Measurements from ENCODE around the gene SLC7A6. TPM values are rescaled to one million over a fixed set of nuclear protein-coding genes. Genes with fewer than 3 reads are reported as not detected.

Gene SLC7A6
- total RNA-seq, 2 experiments from 2014 or later = 99.2 to 99.4 TPM

- ChIA-PET CTCF (interaction anchor here (1.1 to 7.2 kb wide), 3 partner anchors 7 to 40 kb away, joined by 3 to 64 read pairs (median 24); partner anchors contain the start of gene SLC7A6), POLR2A (interaction anchor here (0.9 kb wide), 1 partner anchor 14 kb away, joined by 3 read pairs; no protein-coding TSS in a partner anchor)
These were observed 6.0 kb downstream of the SLC7A6 start for GRCh38 chr16:68270353-68270752.

- ChIA-PET POLR2A (interaction anchor here (0.6 to 1.0 kb wide), 2 partner anchors 9 to 30 kb away, joined by 5 read pairs; partner anchors contain the start of gene SLC7A6), CTCF (interaction anchor here (0.8 to 7.2 kb wide), 5 partner anchors 10 to 56 kb away, joined by 4 to 64 read pairs (median 4); partner anchors contain the start of genes PRMT7, SLC7A6 and SLC7A6OS)
These were observed 8.3 kb downstream of the SLC7A6 start for GRCh38 chr16:68272507-68273209.

- POLR2A ChIA-PET = interaction anchor here (1.0 kb wide), 2 partner anchors 10 to 37 kb away, joined by 5 to 7 read pairs; partner anchors contain the start of genes PRMT7, SLC7A6 and SLC7A6OS
- CTCF ChIA-PET = interaction anchor here (0.8 to 7.2 kb wide), 4 partner anchors 11 to 55 kb away, joined by 4 to 64 read pairs (median 14); partner anchors contain the start of genes PRMT7, SLC7A6 and SLC7A6OS
These were observed 9.1 kb downstream of the SLC7A6 start for GRCh38 chr16:68273459-68273858.

- CTCF ChIA-PET = interaction anchor here (0.9 to 7.2 kb wide), 4 partner anchors 11 to 37 kb away, joined by 3 to 64 read pairs (median 14); partner anchors contain the start of genes PRMT7, SLC7A6 and SLC7A6OS
- POLR2A ChIA-PET = interaction anchor here (0.9 to 1.0 kb wide), 2 partner anchors 17 to 37 kb away, joined by 3 to 7 read pairs; partner anchors contain the start of genes PRMT7 and SLC7A6OS
These were observed 9.6 kb downstream of the SLC7A6 start for GRCh38 chr16:68273896-68274295.

- ChIA-PET CTCF (interaction anchor here (0.9 to 7.2 kb wide), 5 partner anchors 12 to 54 kb away, joined by 3 to 64 read pairs (median 6); partner anchors contain the start of genes PRMT7, SLC7A6 and SLC7A6OS), POLR2A (interaction anchor here (0.6 to 1.0 kb wide), 3 partner anchors 9 to 36 kb away, joined by 3 to 7 read pairs (median 3); partner anchors contain the start of genes PRMT7 and SLC7A6OS)
These were observed 10.1 kb downstream of the SLC7A6 start for GRCh38 chr16:68274441-68274840.

GRCh38 chr16:68275611-68276191, 11.4 kb downstream of the SLC7A6 start:
- CTCF ChIA-PET = interaction anchor here (1.4 to 7.2 kb wide), 4 partner anchors 10 to 53 kb away, joined by 4 to 64 read pairs (median 15); partner anchors contain the start of gene SLC7A6

GRCh38 chr16:68276223-68276622, 11.9 kb downstream of the SLC7A6 start:
- POLR2A ChIA-PET = interaction anchor here (0.6 to 1.6 kb wide), 3 partner anchors 9 to 170 kb away, joined by 3 to 4 read pairs (median 3); partner anchors contain the start of gene SLC7A6
- CTCF ChIA-PET = interaction anchor here (0.8 to 7.2 kb wide), 3 partner anchors 10 to 35 kb away, joined by 3 to 64 read pairs (median 4); partner anchors contain the start of genes PRMT7, SLC7A6 and SLC7A6OS

More at GRCh38 chr16:68275611-68276191, 11.4 kb downstream of the SLC7A6 start:
- POLR2A ChIA-PET = interaction anchor here (0.6 to 1.6 kb wide), 4 partner anchors 10 to 169 kb away, joined by 3 to 4 read pairs (median 4); partner anchors contain the start of genes PRMT7, SLC7A6 and SLC7A6OS

GRCh38 chr16:68279726-68280558, 15.6 kb downstream of the SLC7A6 start:
- ChIA-PET POLR2A (interaction anchor here (0.5 to 1.0 kb wide), 2 partner anchors 16 to 48 kb away, joined by 3 read pairs; partner anchors contain the start of gene SLC7A6), CTCF (interaction anchor here (0.6 to 2.0 kb wide), 7 partner anchors 10 to 129 kb away, joined by 3 to 6 read pairs (median 3); partner anchors contain the start of gene SLC7A6)

- CTCF ChIA-PET = interaction anchor here (1.3 kb wide), 1 partner anchor 20 kb away, joined by 5 read pairs; no protein-coding TSS in a partner anchor
- POLR2A ChIA-PET = no interaction called here
These were observed 17.2 kb downstream of the SLC7A6 start for GRCh38 chr16:68281368-68282063.

GRCh38 chr16:68282064-68282452, 17.7 kb downstream of the SLC7A6 start:
- ChIA-PET POLR2A (no interaction called here), CTCF (no interaction called here)

GRCh38 chr16:68283346-68283745, 19.0 kb downstream of the SLC7A6 start:
- POLR2A ChIA-PET = interaction anchor here (0.6 to 1.4 kb wide), 4 partner anchors 9 to 27 kb away, joined by 3 to 4 read pairs (median 3); partner anchors contain the start of genes PRMT7 and SLC7A6OS
- CTCF ChIA-PET = interaction anchor here (1.2 to 4.0 kb wide), 3 partner anchors 19 to 28 kb away, joined by 3 to 14 read pairs (median 6); partner anchors contain the start of gene SLC7A6

GRCh38 chr16:68283801-68284598, 19.7 kb downstream of the SLC7A6 start:
- ChIA-PET POLR2A (interaction anchor here (0.6 to 2.0 kb wide), 5 partner anchors 9 to 27 kb away, joined by 3 to 18 read pairs (median 3); partner anchors contain the start of genes PRMT7, SLC7A6 and SLC7A6OS), CTCF (interaction anchor here (1.2 to 4.0 kb wide), 3 partner anchors 20 to 27 kb away, joined by 3 to 14 read pairs (median 6); partner anchors contain the start of gene SLC7A6)

- ChIA-PET CTCF (interaction anchor here (1.0 to 4.0 kb wide), 5 partner anchors 21 to 71 kb away, joined by 3 to 14 read pairs (median 4); partner anchors contain the start of genes PLA2G15, PRMT7, SLC7A6 and SLC7A6OS), POLR2A (interaction anchor here (0.5 to 2.0 kb wide), 4 partner anchors 8 to 84 kb away, joined by 3 to 18 read pairs (median 3); partner anchors contain the start of genes PRMT7, SLC7A6 and SLC7A6OS)
These were observed 20.5 kb downstream of the SLC7A6 start for GRCh38 chr16:68284847-68285246.

GRCh38 chr16:68285683-68286082, 21.4 kb downstream of the SLC7A6 start:
- ChIA-PET CTCF (interaction anchor here (0.7 to 4.0 kb wide), 10 partner anchors 10 to 1048 kb away, joined by 3 to 14 read pairs (median 4); partner anchors contain the start of genes PLA2G15, PRMT7, SLC7A6 and SLC7A6OS), POLR2A (interaction anchor here (0.6 to 2.0 kb wide), 3 partner anchors 9 to 280 kb away, joined by 3 to 18 read pairs (median 6); partner anchors contain the start of gene SLC7A6)

- ChIA-PET POLR2A (interaction anchor here (0.7 kb wide), 1 partner anchor 198 kb away, joined by 10 read pairs; no protein-coding TSS in a partner anchor), CTCF (interaction anchor here (0.7 to 4.0 kb wide), 9 partner anchors 11 to 470 kb away, joined by 3 to 14 read pairs (median 4); partner anchors contain the start of genes PLA2G15 and SLC7A6)
These were observed 22.1 kb downstream of the SLC7A6 start for GRCh38 chr16:68286153-68287074.

Measured in activated CD8-positive, alpha-beta memory T cell treated with anti-CD3 and anti-CD28 coated beads for 36 hours (primary cell).